ENCODE measurements around the gene PDE8B.

GRCh38 chr5:77353251-77353650 is 142.8 kb downstream of the PDE8B start:
- TF ChIP-seq YY1 (IDR thresholded peaks at IDR 0.05; ENCODE audit: insufficient read depth, insufficient read length) (no peak), SUZ12 (IDR thresholded peaks at IDR 0.05; ENCODE audit: extremely low read depth, insufficient read depth, insufficient read length) (no peak), ZNF274 (IDR thresholded peaks at IDR 0.05; ENCODE audit: low read depth, low read length) (no peak)

Data from NT2/D1 (cell line).